DND-41 (cell line): ENCODE data around the gene PTPDC1.
"Not testable (repeated sequence)": the region's sequence is repeated elsewhere in the genome, so short reads cannot be mapped to it uniquely, and the experiment has no call there.

Experiments
- ATAC-seq: fragments of 200-7000 bp; cut with Tn5 transposase; 3 replicates; pipeline ENCODE4 v1.9.1; 2021; ENCODE audit warnings: low read depth; ENCODE audit not compliant: insufficient read depth
- DNase-seq: peaks from one replicate; pipeline ENCODE4 v3.0.0-alpha.2; 2020
- H2AFZ ChIP-seq: 2 replicates; pipeline ENCODE4 v1.6.0; 2012; ENCODE audit warnings: low read depth, low read length
- H3K27ac ChIP-seq: 2 replicates; pipeline ENCODE4 v1.5.1; 2012; ENCODE audit warnings: low read length, inconsistent platforms
- H3K27me3 ChIP-seq: fragments of 200-600 bp; sonication (generic); 2 replicates; pipeline ENCODE4 v1.6.0; 2012; ENCODE audit warnings: low read length, mild to moderate bottlenecking, inconsistent platforms; ENCODE audit not compliant: insufficient read depth, poor library complexity
- H3K36me3 ChIP-seq: 2 replicates; pipeline ENCODE4 v1.5.1; 2012; ENCODE audit warnings: low read length, inconsistent platforms; ENCODE audit not compliant: insufficient read depth
- H3K4me1 ChIP-seq: 2 replicates; pipeline ENCODE4 v1.5.1; 2012; ENCODE audit warnings: mild to moderate bottlenecking, low read length; ENCODE audit not compliant: insufficient read depth
- H3K4me2 ChIP-seq: 2 replicates; pipeline ENCODE4 v1.6.0; 2012; ENCODE audit warnings: mild to moderate bottlenecking, moderate library complexity, low read length, inconsistent platforms; ENCODE audit not compliant: insufficient read depth
- H3K4me3 ChIP-seq, 2 experiments: fragments of 200-600 bp in 1 of 2; shearing (Covaris generic) in 1 of 2; 2 replicates each; pipeline ENCODE4 v1.5.1; 2012 to 2016; ENCODE audit warnings: inconsistent platforms in 2 of 2, low read length in 2 of 2, mild to moderate bottlenecking in 2 of 2, low read depth in 1 of 2, moderate library complexity in 1 of 2
- H3K79me2 ChIP-seq: 2 replicates; pipeline ENCODE4 v1.6.0; 2012; ENCODE audit warnings: low read length, inconsistent platforms; ENCODE audit not compliant: insufficient read depth
- H3K9ac ChIP-seq: 2 replicates; pipeline ENCODE4 v1.6.0; 2012; ENCODE audit warnings: low read depth, mild to moderate bottlenecking, inconsistent platforms, low read length, moderate library complexity
- H3K9me3 ChIP-seq: 2 replicates; pipeline ENCODE4 v1.5.1; 2012; ENCODE audit warnings: low read length, moderate library complexity, mild to moderate bottlenecking, inconsistent platforms; ENCODE audit not compliant: insufficient read depth, severe bottlenecking
- H4K20me1 ChIP-seq: 2 replicates; pipeline ENCODE4 v1.6.0; 2012; ENCODE audit warnings: low read length; ENCODE audit not compliant: insufficient read depth
- CTCF ChIP-seq: IDR thresholded peaks from 2 replicates; pipeline ENCODE4 v1.5.1; 2012; ENCODE audit warnings: borderline replicate concordance, low read length, moderate library complexity, mild to moderate bottlenecking; ENCODE audit not compliant: poor library complexity, severe bottlenecking; ENCODE audit errors: extremely low read depth
- EZH2 ChIP-seq: IDR thresholded peaks from 3 replicates; pipeline ENCODE4 v1.6.1; 2012; ENCODE audit warnings: borderline replicate concordance, low read depth, mild to moderate bottlenecking, moderate library complexity, low read length, inconsistent platforms; ENCODE audit not compliant: severe bottlenecking

PTPDC1 gene

GRCh38 chr9:94086486-94087345 lies 2.5 kb downstream of the PTPDC1 start:
- no peak overlapping the region for H2AFZ ChIP-seq
- no peaks in the 10 kb centered on the region for H4K20me1 ChIP-seq
- DNase-seq (no peak), ATAC-seq (no peak)
- no peaks in the 10 kb centered on the region for H3K79me2 ChIP-seq
- H3K36me3 ChIP-seq, result no peaks in the 10 kb centered on the region; the same call in 1 of the 2 replicates
- TF ChIP-seq CTCF (no peak), EZH2 (no peak)
- H3K27ac ChIP-seq, result no peak overlapping the region
- no peak overlapping the region for H3K4me3 ChIP-seq
- no peaks in the 10 kb centered on the region for H3K27me3 ChIP-seq
- no peaks in the 10 kb centered on the region for H3K4me1 ChIP-seq
- H3K4me2 ChIP-seq, result no peak overlapping the region
- no peak overlapping the region for H3K9ac ChIP-seq
- no peaks in the 10 kb centered on the region for H3K9me3 ChIP-seq

DNA sequence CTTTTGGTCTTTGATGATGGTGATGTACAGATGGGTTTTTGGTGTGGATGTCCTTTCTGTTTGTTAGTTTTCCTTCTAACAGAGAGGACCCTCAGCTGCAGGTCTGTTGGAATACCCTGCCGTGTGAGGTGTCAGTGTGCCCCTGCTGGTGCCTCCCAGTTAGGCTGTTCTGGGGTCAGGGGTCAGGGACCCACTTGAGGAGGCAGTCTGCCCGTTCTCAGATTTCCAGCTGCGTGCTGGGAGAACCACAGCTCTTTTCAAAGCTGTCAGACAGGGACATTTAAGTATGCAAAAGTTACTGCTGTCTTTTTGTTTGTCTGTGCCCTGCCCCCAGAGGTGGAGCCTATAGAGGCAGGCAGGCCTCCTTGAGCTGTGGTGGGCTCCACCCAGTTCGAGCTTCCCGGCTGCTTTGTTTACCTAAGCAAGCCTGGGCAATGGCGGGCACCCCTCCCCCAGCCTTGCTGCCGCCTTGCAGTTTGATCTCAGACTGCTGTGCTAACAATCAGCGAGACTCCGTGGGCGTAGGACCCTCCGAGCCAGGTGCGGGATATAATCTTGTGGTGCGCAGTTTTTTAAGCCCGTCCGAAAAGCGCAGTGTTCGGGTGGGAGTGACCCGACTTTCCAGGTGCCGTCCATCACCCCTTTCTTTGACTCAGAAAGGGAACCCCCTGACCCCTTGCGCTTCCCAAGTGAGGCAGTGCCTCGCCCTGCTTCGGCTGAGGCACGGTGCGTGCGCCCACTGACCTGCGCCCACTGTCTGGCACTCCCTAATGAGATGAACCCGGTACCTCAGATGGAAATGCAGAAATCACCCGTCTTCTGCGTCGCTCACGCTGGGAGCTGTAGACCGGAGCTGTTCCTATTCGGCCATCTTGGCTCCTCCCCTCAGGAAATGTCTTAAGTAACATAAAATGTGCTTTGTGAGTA lies 10.2 kb downstream of the PTPDC1 start:
- not testable (repeated sequence) for H3K27me3 ChIP-seq, H3K4me2 ChIP-seq, H3K4me1 ChIP-seq, H3K9ac ChIP-seq, ATAC-seq, H3K9me3 ChIP-seq, H4K20me1 ChIP-seq, H3K4me3 ChIP-seq, H3K79me2 ChIP-seq, H3K27ac ChIP-seq, H2AFZ ChIP-seq, DNase-seq
- H3K36me3 ChIP-seq, result peaks cover 22% of the 10 kb centered on the region; the same call in 1 of the 2 replicates

DNA sequence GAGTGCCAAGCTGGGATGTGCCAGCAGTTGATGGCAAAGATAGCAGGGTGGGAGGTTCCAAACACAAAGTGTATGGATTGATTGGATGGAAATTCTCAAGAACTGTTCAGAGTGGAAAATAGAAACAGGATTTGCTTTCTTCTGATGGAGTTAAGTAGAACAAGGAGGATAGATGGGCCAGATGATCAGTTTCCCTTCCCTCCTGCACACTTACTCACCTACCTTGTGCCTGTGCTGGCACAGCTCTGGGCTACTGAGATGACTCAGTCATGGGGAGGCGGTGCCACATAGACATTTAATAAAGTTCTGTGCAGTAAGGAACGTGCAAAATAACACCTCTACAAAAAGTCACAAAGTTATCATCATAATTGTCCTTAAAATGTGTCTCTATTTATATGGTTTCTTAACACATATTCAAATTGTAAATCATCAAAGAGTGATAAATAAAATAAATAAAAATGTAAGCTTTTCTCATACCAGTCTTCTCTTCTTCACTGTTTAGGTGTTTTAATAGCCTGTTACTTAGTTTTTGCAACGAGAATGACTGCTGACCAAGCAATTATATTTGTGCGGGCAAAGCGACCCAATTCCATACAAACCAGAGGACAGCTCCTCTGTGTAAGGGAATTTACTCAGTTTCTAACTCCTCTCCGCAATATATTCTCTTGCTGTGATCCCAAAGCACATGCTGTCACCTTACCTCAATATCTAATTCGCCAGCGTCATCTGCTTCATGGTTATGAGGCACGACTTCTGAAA lies 12.7 kb downstream of the PTPDC1 start:
- no peak overlapping the region for H3K4me2 ChIP-seq
- H3K27me3 ChIP-seq, result no peaks in the 10 kb centered on the region
- no peaks in the 10 kb centered on the region for H4K20me1 ChIP-seq
- H3K9me3 ChIP-seq, result no peaks in the 10 kb centered on the region
- H3K4me1 ChIP-seq, result no peaks in the 10 kb centered on the region
- H2AFZ ChIP-seq, result no peak overlapping the region
- TF ChIP-seq EZH2 (no peak), CTCF (no peak)
- H3K36me3 ChIP-seq, result peaks cover 22% of the 10 kb centered on the region; the same call in 1 of the 2 replicates
- no peaks in the 10 kb centered on the region for H3K79me2 ChIP-seq
- ATAC-seq (no peak), DNase-seq (no peak)
- no peak overlapping the region for H3K27ac ChIP-seq
- no peak overlapping the region for H3K4me3 ChIP-seq
- H3K9ac ChIP-seq, result no peak overlapping the region
